Ascending aorta (tissue), 2 donors: Measurements from ENCODE around the gene CBR3. TPM values are rescaled to one million over a fixed set of nuclear protein-coding genes. Genes with fewer than 3 reads are reported as not detected.

Source experiments
- DNase-seq, 2 donors: peaks; one replicate each; pipeline ENCODE4 v3.0.0-alpha.2; 2019; ENCODE audit warnings: low spot score in 2 of 2
- H3K27ac ChIP-seq, 2 donors: fragments of 200-600 bp; sonication (generic); one replicate each; pipeline ENCODE4 v1.5.1; 2016 to 2017; ENCODE audit warnings: mild to moderate bottlenecking in 1 of 2
- H3K27me3 ChIP-seq: fragments of 200-600 bp; sonication (generic); one replicate; pipeline ENCODE4 v1.5.1; 2017
- H3K36me3 ChIP-seq, 2 donors: fragments of 200-600 bp; sonication (generic); one replicate each; pipeline ENCODE4 v1.5.1; 2016
- H3K4me1 ChIP-seq, 2 donors: fragments of 200-600 bp; sonication (generic); one replicate each; pipeline ENCODE4 v1.5.1; 2016 to 2017; ENCODE audit warnings: mild to moderate bottlenecking in 1 of 2
- H3K4me3 ChIP-seq, 2 donors: fragments of 200-600 bp; sonication (generic); one replicate each; pipeline ENCODE4 v1.5.1; 2016 to 2017; ENCODE audit warnings: mild to moderate bottlenecking in 1 of 2
- H3K9me3 ChIP-seq, 2 donors: fragments of 200-600 bp; sonication (generic); one replicate each; pipeline ENCODE4 v1.5.1; 2016
- intact Hi-C: fragments of 100-400 bp; cut with DNase I; formaldehyde crosslinking; loops from one replicate; pipeline ENCODE4 v1.15.1; 2023
- total RNA-seq: library from RNA; depleted of rRNA; stranded (reverse); fragments of >200 nt; gene quantifications from one replicate; pipeline ENCODE4 v1.1.0, GENCODE V29; 2016
- TF ChIP-seq, protein P1 (sequence below), 3 experiments: fragments of 200-600 bp in 2 of 3; fragments of 450-650 bp in 1 of 3; sonication (generic) in 2 of 3; IDR thresholded peaks; one replicate each; pipeline ENCODE4 v1.5.1; 2016 to 2019; ENCODE audit warnings: antibody characterized with exemption in 3 of 3, mild to moderate bottlenecking in 1 of 3, moderate library complexity in 1 of 3

The CBR3 gene
- total RNA-seq, 1 donor from 2014 or later, result 59.2 TPM

DNA sequence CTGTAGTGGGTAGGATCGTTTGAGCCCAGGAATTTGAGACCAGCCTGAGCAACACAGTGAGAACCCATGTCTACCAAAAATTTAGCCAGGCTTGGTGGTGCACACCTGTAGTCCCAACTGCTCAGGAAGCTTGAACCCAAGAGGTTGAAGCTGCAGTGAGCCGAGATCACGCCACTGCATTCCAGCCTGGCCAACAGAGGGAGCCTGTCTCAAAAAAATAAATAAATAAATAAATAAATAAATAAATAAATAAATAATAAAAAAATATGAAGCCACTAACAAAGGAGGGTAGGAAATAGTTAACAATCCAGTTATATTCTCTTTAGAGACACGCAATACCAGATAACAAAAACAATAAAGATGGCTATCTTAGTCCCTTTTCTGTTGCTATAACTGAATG is 11.9 kb upstream of the CBR3 start:
- no peaks in the 10 kb centered on the region for H3K4me1 ChIP-seq
- intact Hi-C loops, result no loop called here
- DNase-seq, result no peak
- H3K9me3 ChIP-seq, result no peaks in the 10 kb centered on the region
- TF ChIP-seq, protein P1, sequence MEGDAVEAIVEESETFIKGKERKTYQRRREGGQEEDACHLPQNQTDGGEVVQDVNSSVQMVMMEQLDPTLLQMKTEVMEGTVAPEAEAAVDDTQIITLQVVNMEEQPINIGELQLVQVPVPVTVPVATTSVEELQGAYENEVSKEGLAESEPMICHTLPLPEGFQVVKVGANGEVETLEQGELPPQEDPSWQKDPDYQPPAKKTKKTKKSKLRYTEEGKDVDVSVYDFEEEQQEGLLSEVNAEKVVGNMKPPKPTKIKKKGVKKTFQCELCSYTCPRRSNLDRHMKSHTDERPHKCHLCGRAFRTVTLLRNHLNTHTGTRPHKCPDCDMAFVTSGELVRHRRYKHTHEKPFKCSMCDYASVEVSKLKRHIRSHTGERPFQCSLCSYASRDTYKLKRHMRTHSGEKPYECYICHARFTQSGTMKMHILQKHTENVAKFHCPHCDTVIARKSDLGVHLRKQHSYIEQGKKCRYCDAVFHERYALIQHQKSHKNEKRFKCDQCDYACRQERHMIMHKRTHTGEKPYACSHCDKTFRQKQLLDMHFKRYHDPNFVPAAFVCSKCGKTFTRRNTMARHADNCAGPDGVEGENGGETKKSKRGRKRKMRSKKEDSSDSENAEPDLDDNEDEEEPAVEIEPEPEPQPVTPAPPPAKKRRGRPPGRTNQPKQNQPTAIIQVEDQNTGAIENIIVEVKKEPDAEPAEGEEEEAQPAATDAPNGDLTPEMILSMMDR (IDR thresholded peaks at IDR 0.05), result peak in 2 of 3 experiments; percentile 37 to 47
- no peaks in the 10 kb centered on the region for H3K27me3 ChIP-seq
- H3K27ac ChIP-seq, result no peak overlapping the region
- no peaks in the 10 kb centered on the region for H3K36me3 ChIP-seq
- H3K4me3 ChIP-seq, result no peak overlapping the region

DNA sequence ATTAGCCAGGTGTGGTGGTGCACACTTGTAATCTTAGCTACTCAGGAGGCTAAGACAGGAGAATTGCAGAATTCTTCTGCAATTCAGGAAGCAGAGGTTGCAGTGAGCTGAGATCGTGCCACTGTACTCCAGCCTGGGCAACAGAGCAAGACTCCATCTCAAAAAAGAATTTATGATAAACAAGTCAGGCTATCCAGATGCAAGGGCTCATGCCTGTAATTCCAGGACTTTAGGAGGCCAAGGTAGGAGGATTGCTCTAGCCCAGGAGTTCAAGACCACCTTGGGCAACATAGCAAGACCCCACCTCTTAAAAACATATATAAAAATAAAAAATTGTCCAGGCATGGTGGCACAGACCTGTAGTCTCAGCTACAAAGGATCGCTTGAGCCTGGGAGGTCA is 10.5 kb upstream of the CBR3 start:
- TF ChIP-seq, protein P1 (IDR thresholded peaks at IDR 0.05), result no peak
- Histone ChIP-seq H3K36me3 (no peaks in the 10 kb centered on the region), H3K27ac (no peak overlapping the region), H3K4me3 (no peak overlapping the region), H3K27me3 (no peaks in the 10 kb centered on the region), H3K4me1 (peaks cover 0 to under 1% of the 10 kb centered on the region in 2 donors), H3K9me3 (no peaks in the 10 kb centered on the region)
- DNase-seq, result peak in 1 of 2 donors; percentile 25
- intact Hi-C loops, result no loop called here

DNA sequence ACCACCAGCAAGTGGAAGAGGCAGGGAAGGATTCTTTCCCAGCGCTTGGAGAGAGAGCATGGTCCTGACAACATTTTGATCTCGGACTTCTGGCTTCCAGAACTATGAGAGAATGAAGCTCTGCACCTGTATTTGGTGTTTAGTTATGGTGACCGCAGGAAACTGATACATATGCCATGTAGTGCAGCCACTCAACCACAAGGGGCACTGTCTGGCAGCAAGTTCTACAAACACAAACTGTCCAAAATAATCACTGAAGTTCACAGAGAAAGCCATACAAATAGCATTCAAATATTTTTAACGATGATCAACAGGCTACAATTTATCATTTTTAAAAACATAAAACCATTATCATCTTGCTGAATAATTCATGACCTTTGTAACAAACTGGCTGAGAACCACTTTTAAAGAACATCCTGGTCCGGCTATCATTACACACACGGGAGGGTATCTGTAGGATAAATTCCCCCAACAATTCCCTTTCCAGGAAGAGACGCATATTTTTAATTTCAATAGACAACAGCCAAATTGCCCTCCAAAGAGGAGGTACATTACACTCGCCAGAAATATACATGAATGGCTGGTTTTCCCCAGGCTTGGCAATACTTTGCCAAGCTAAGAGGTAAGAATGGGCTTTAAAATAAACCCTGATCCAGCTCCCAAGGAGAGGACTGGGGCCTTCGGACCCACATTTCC is 9.2 kb upstream of the CBR3 start:
- Histone ChIP-seq H3K27me3 (no peaks in the 10 kb centered on the region), H3K36me3 (no peaks in the 10 kb centered on the region), H3K4me1 (peaks cover 0 to 5% of the 10 kb centered on the region in 2 donors), H3K9me3 (no peaks in the 10 kb centered on the region), H3K27ac (no peak overlapping the region), H3K4me3 (no peak overlapping the region)
- intact Hi-C loops, result loop anchor here (5.0 kb wide), 1 partner anchor 82 kb away; no protein-coding TSS in a partner anchor
- DNase-seq, result peak in 1 of 2 donors; percentile 75
- TF ChIP-seq, protein P1 (IDR thresholded peaks at IDR 0.05), result peak; percentile 55 to 87 (median 84)

DNA sequence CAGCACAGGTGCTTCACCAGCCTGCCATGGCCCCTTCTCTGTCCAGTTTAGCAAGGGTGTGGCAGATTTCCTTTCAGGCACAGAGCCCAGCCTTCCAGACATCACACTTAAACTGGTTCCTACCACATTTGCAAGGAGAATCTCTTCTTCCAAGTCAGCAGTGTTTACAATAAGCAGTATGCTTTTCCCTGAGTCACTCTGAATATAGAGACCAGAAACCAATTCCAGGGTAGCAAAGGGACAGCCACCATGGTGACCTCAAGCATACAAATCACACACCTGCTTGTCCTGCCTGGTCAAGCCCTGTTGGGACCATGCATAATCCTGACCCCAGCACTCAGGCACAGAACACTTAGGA is 8.7 kb upstream of the CBR3 start:
- TF ChIP-seq, protein P1 (IDR thresholded peaks at IDR 0.05), result no peak
- Histone ChIP-seq H3K27me3 (no peaks in the 10 kb centered on the region), H3K9me3 (no peaks in the 10 kb centered on the region), H3K4me1 (peaks cover 0 to 5% of the 10 kb centered on the region in 2 donors), H3K4me3 (no peak overlapping the region), H3K27ac (no peak overlapping the region), H3K36me3 (no peaks in the 10 kb centered on the region)
- DNase-seq, result no peak
- intact Hi-C loops, result loop anchor here (5.0 kb wide), 1 partner anchor 81 kb away; no protein-coding TSS in a partner anchor

DNA sequence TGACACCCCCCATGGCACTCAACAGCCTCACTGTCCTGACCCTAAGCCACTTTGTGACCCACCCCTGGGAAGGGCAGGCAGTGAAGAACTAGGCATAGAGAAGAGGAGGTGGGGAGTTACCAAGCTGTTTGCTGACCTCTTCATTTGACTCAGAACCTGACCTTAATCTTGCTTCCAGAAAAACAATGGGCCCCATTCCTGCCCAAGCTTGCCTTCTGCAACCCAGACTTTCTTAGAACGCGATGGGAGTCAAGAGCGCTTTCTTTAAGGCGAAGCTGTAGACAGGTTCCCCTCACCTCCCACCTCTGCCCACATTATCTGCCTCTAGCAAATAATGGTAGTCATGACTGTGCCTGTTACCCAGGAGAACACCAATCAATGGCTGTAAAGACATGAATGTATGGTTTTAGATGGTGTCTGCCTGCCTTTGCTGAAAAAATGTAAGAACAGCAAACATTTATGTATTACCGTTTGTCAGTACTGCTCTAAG is 8.2 kb upstream of the CBR3 start:
- no peaks in the 10 kb centered on the region for H3K9me3 ChIP-seq
- intact Hi-C loops, result loop anchor here (5.0 kb wide), 1 partner anchor 81 kb away; no protein-coding TSS in a partner anchor
- TF ChIP-seq, protein P1 (IDR thresholded peaks at IDR 0.05), result no peak
- peak in 1 of 2 donors; percentile 22 for DNase-seq
- H3K27ac ChIP-seq, result no peak overlapping the region
- peaks cover 0 to 5% of the 10 kb centered on the region in 2 donors for H3K4me1 ChIP-seq
- H3K27me3 ChIP-seq, result no peaks in the 10 kb centered on the region
- H3K36me3 ChIP-seq, result no peaks in the 10 kb centered on the region
- H3K4me3 ChIP-seq, result no peak overlapping the region
